H1 (cell line): Measurements from ENCODE around the gene EPS8L1. TPM values are rescaled to one million over a fixed set of nuclear protein-coding genes. Genes with fewer than 3 reads are reported as not detected.

Experiments used
- TCF12 ChIP-seq: IDR thresholded peaks from 2 replicates; pipeline ENCODE4 v1.6.1; 2011; ENCODE audit warnings: low read depth, mild to moderate bottlenecking, low read length
- polyA plus RNA-seq, 7 experiments: library from polyadenylated mRNA; depleted of rRNA in 3 of 7; stranded (reverse) in 5 of 7; unstranded in 2 of 7; fragments of >200 nt in 5 of 7; fragments of 200-250 nt in 2 of 7; gene quantifications; 1 replicate in 5 of 7; 2 replicates in 1 of 7; 4 replicates in 1 of 7; pipeline versions ENCODE4 v1.2.1 to v1.2.3, GENCODE V29; 2011 to 2013; ENCODE audit warnings: missing spikeins in 2 of 7, mixed read lengths in 2 of 7
- total RNA-seq: library from RNA; stranded (reverse); fragmentation: NEBNext Ultra II Directional; extraction: Animal tissue kit (Norgen Biotek cat#: 25700); gene quantifications from 2 replicates; pipeline ENCODE4 v1.2.1, GENCODE V29; 2021

The EPS8L1 gene
- total and polyA plus RNA-seq, 2 of the 8 experiments (the other 6 are each of a cell fraction or from before 2014, with no cell fraction given): 19.8 to 30.2 TPM

- no peak for TF ChIP-seq TCF12
Measured at GRCh38 chr19:55028757-55029156, 46.9 kb upstream of the EPS8L1 start (continued).
